ENCODE results near the gene FGF16.

Gene FGF16

DNA sequence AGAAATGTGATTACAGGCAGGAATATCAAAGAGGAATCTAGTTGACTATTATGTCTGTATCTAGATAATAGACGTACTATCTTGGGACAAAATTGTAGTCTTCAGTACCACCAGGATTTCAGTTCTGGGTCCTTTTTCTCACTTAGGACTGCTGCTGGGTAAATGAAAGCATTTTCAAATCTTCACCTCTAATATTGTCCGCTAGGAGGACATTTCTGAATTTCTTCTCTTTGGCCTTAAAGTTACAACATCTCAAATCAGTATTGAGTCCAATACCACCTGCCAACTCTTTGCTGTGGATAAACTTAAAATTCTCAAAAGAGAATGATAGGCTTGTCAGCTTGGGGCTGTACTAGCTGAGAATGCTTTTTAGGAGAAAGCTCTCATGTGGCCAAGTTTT lies 6.0 kb downstream of the FGF16 start:
- TF ChIP-seq CREB1 (IDR thresholded peaks at IDR 0.05; ENCODE audit: low read depth) = no peak
- no peak for TF ChIP-seq NFIC (IDR thresholded peaks at IDR 0.05)
- TF ChIP-seq TEAD4 (IDR thresholded peaks at IDR 0.05) = no peak
- no peak for TF ChIP-seq FOXM1 (IDR thresholded peaks at IDR 0.05; ENCODE audit: borderline replicate concordance, low read depth)
- TF ChIP-seq, protein P1, sequence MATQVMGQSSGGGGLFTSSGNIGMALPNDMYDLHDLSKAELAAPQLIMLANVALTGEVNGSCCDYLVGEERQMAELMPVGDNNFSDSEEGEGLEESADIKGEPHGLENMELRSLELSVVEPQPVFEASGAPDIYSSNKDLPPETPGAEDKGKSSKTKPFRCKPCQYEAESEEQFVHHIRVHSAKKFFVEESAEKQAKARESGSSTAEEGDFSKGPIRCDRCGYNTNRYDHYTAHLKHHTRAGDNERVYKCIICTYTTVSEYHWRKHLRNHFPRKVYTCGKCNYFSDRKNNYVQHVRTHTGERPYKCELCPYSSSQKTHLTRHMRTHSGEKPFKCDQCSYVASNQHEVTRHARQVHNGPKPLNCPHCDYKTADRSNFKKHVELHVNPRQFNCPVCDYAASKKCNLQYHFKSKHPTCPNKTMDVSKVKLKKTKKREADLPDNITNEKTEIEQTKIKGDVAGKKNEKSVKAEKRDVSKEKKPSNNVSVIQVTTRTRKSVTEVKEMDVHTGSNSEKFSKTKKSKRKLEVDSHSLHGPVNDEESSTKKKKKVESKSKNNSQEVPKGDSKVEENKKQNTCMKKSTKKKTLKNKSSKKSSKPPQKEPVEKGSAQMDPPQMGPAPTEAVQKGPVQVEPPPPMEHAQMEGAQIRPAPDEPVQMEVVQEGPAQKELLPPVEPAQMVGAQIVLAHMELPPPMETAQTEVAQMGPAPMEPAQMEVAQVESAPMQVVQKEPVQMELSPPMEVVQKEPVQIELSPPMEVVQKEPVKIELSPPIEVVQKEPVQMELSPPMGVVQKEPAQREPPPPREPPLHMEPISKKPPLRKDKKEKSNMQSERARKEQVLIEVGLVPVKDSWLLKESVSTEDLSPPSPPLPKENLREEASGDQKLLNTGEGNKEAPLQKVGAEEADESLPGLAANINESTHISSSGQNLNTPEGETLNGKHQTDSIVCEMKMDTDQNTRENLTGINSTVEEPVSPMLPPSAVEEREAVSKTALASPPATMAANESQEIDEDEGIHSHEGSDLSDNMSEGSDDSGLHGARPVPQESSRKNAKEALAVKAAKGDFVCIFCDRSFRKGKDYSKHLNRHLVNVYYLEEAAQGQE (IDR thresholded peaks at IDR 0.05; ENCODE audit: low read depth) = no peak
- TF ChIP-seq, protein P2, sequence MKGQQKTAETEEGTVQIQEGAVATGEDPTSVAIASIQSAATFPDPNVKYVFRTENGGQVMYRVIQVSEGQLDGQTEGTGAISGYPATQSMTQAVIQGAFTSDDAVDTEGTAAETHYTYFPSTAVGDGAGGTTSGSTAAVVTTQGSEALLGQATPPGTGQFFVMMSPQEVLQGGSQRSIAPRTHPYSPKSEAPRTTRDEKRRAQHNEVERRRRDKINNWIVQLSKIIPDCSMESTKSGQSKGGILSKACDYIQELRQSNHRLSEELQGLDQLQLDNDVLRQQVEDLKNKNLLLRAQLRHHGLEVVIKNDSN (IDR thresholded peaks at IDR 0.05) = no peak
- TF ChIP-seq TCF12 (IDR thresholded peaks at IDR 0.05; ENCODE audit: low read depth) = no peak
- no peak for TF ChIP-seq RAD21 (IDR thresholded peaks at IDR 0.05; ENCODE audit: low read depth)
- TF ChIP-seq ZBTB7A (IDR thresholded peaks at IDR 0.05; ENCODE audit: low read depth) = no peak
- no peak for TF ChIP-seq TAF1 (IDR thresholded peaks at IDR 0.05; ENCODE audit: low read depth)
- TF ChIP-seq EP300 (IDR thresholded peaks at IDR 0.05; ENCODE audit: borderline replicate concordance) = no peak
- no peak for TF ChIP-seq YY1 (IDR thresholded peaks at IDR 0.05; ENCODE audit: low read depth)
- TF ChIP-seq, protein P3, sequence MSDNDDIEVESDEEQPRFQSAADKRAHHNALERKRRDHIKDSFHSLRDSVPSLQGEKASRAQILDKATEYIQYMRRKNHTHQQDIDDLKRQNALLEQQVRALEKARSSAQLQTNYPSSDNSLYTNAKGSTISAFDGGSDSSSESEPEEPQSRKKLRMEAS (IDR thresholded peaks at IDR 0.05) = no peak
- no peak for TF ChIP-seq EGR1 (IDR thresholded peaks at IDR 0.05)
- TF ChIP-seq CEBPB (IDR thresholded peaks at IDR 0.05) = no peak

DNA sequence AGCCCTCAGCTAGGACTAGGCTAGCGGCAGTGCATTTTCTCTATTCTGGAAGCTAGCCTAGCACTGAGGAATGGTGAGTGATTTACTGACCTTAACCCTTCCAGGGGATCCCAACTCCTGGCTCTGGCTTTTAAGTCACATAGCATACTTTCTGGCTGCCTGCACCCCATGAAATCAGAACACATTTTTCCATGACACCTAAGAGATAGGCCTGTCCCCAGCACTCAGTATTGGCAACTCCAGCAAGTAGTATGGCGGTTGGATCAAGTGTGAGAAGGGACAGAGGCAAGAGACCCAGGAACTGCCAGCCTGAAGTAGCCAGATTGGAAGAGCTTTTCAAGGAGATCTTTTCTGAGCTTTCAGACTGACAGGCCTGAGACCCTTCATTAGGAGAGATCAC lies 8.2 kb downstream of the FGF16 start:
- TF ChIP-seq, protein P2 (IDR thresholded peaks at IDR 0.05) = no peak
- no peak for TF ChIP-seq CEBPB (IDR thresholded peaks at IDR 0.05)
- no peak for TF ChIP-seq EGR1 (IDR thresholded peaks at IDR 0.05)
- TF ChIP-seq EP300 (IDR thresholded peaks at IDR 0.05; ENCODE audit: borderline replicate concordance) = no peak
- TF ChIP-seq, protein P1 (IDR thresholded peaks at IDR 0.05; ENCODE audit: low read depth) = no peak
- TF ChIP-seq CREB1 (IDR thresholded peaks at IDR 0.05; ENCODE audit: low read depth) = no peak
- no peak for TF ChIP-seq TCF12 (IDR thresholded peaks at IDR 0.05; ENCODE audit: low read depth)
- no peak for TF ChIP-seq TAF1 (IDR thresholded peaks at IDR 0.05; ENCODE audit: low read depth)

DNA sequence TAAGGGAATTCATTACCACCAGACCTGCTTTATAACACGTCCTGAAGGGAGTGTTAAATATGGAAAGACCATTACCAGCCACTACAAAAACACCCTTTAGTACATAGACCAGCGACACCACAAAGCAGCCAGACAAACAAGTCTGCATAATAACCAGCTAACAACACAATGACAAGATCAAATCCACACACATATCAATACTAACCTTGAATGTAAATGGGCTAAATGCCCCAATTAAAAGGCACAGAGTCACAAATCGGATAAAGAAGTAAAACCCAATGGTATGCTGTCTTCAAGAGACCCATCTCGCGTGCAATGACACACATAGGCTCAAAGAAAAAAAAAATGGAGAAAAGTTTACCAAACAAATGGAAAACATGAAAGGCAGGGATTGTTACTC lies 36.9 kb downstream of the FGF16 start:
- TF ChIP-seq NFIC (IDR thresholded peaks at IDR 0.05) = no peak
- TF ChIP-seq TEAD4 (IDR thresholded peaks at IDR 0.05) = no peak
- no peak for TF ChIP-seq ZBTB7A (IDR thresholded peaks at IDR 0.05; ENCODE audit: low read depth)
- TF ChIP-seq CREB1 (IDR thresholded peaks at IDR 0.05; ENCODE audit: low read depth) = no peak
- no peak for TF ChIP-seq EGR1 (IDR thresholded peaks at IDR 0.05)
- TF ChIP-seq, protein P2 (IDR thresholded peaks at IDR 0.05) = no peak
- TF ChIP-seq YY1 (IDR thresholded peaks at IDR 0.05; ENCODE audit: low read depth) = no peak
- TF ChIP-seq CEBPB (IDR thresholded peaks at IDR 0.05) = no peak
- TF ChIP-seq, protein P1 (IDR thresholded peaks at IDR 0.05; ENCODE audit: low read depth) = no peak
- TF ChIP-seq EP300 (IDR thresholded peaks at IDR 0.05; ENCODE audit: borderline replicate concordance) = no peak
- no peak for TF ChIP-seq RAD21 (IDR thresholded peaks at IDR 0.05; ENCODE audit: low read depth)
- TF ChIP-seq TCF12 (IDR thresholded peaks at IDR 0.05; ENCODE audit: low read depth) = no peak
- no peak for TF ChIP-seq FOXM1 (IDR thresholded peaks at IDR 0.05; ENCODE audit: borderline replicate concordance, low read depth)
- TF ChIP-seq, protein P3 (IDR thresholded peaks at IDR 0.05) = no peak
- TF ChIP-seq TAF1 (IDR thresholded peaks at IDR 0.05; ENCODE audit: low read depth) = no peak
